ENCODE data around the gene MRPS22. TPM values are rescaled to one million over a fixed set of nuclear protein-coding genes. Genes with fewer than 3 reads are reported as not detected.

Gene MRPS22
- total RNA-seq, 2 donors from 2014 or later = 46.9 to 78.2 TPM

GRCh38 chr3:139309061-139309591 lies 34.7 kb upstream of the MRPS22 start:
- DNase-seq (ENCODE audit: low spot score) = no peak
- Histone ChIP-seq H3K27ac (no peak overlapping the region), H3K4me3 (no peak overlapping the region), H3K27me3 (no peaks in the 10 kb centered on the region), H3K36me3 (no peaks in the 10 kb centered on the region), H3K4me1 (no peaks in the 10 kb centered on the region), H3K9me3 (no peaks in the 10 kb centered on the region)
- no peak for TF ChIP-seq CTCF (IDR thresholded peaks at IDR 0.05)

- no peak overlapping the region for H3K27ac ChIP-seq
- DNase-seq (ENCODE audit: low spot score) = no peak
- H3K4me1 ChIP-seq = no peaks in the 10 kb centered on the region
- no peaks in the 10 kb centered on the region for H3K9me3 ChIP-seq
- no peak for TF ChIP-seq CTCF (IDR thresholded peaks at IDR 0.05)
- H3K36me3 ChIP-seq = no peaks in the 10 kb centered on the region
- no peak overlapping the region for H3K4me3 ChIP-seq
- H3K27me3 ChIP-seq = no peaks in the 10 kb centered on the region
These were observed 33.9 kb upstream of the MRPS22 start for GRCh38 chr3:139309880-139310279.

- no peaks in the 10 kb centered on the region for H3K4me1 ChIP-seq
- no peak for DNase-seq (ENCODE audit: low spot score)
- no peak for TF ChIP-seq CTCF (IDR thresholded peaks at IDR 0.05)
- H3K9me3 ChIP-seq = no peaks in the 10 kb centered on the region
- no peak overlapping the region for H3K27ac ChIP-seq
- H3K4me3 ChIP-seq = no peak overlapping the region
- H3K36me3 ChIP-seq = no peaks in the 10 kb centered on the region
- no peaks in the 10 kb centered on the region for H3K27me3 ChIP-seq
These were observed 33.3 kb upstream of the MRPS22 start for GRCh38 chr3:139310474-139310933.

GRCh38 chr3:139311557-139311956 lies 32.3 kb upstream of the MRPS22 start:
- Histone ChIP-seq H3K27ac (no peak overlapping the region), H3K27me3 (no peaks in the 10 kb centered on the region), H3K36me3 (no peaks in the 10 kb centered on the region), H3K9me3 (no peaks in the 10 kb centered on the region), H3K4me1 (no peaks in the 10 kb centered on the region), H3K4me3 (no peak overlapping the region)
- DNase-seq (ENCODE audit: low spot score) = no peak
- no peak for TF ChIP-seq CTCF (IDR thresholded peaks at IDR 0.05)

GRCh38 chr3:139312416-139312815 lies 31.4 kb upstream of the MRPS22 start:
- no peak overlapping the region for H3K4me3 ChIP-seq
- H3K27ac ChIP-seq = no peak overlapping the region
- no peaks in the 10 kb centered on the region for H3K27me3 ChIP-seq
- H3K9me3 ChIP-seq = no peaks in the 10 kb centered on the region
- no peak for DNase-seq (ENCODE audit: low spot score)
- H3K4me1 ChIP-seq = no peaks in the 10 kb centered on the region
- H3K36me3 ChIP-seq = no peaks in the 10 kb centered on the region
- TF ChIP-seq CTCF (IDR thresholded peaks at IDR 0.05) = no peak

GRCh38 chr3:139312959-139313358 lies 30.9 kb upstream of the MRPS22 start:
- Histone ChIP-seq H3K4me1 (no peaks in the 10 kb centered on the region), H3K9me3 (no peaks in the 10 kb centered on the region), H3K27me3 (no peaks in the 10 kb centered on the region), H3K36me3 (no peaks in the 10 kb centered on the region), H3K27ac (no peak overlapping the region), H3K4me3 (no peak overlapping the region)
- no peak for DNase-seq (ENCODE audit: low spot score)
- TF ChIP-seq CTCF (IDR thresholded peaks at IDR 0.05) = no peak
